Muscle layer of colon (tissue), 2 donors: Measurements from ENCODE around the gene TMPRSS7.

ENCODE experiments used
- H3K27ac ChIP-seq: one replicate; pipeline ENCODE4 v1.7.0; 2013; ENCODE audit warnings: low read depth, mild to moderate bottlenecking, low read length, moderate library complexity
- H3K27me3 ChIP-seq, 2 donors: one replicate each; pipeline ENCODE4 v1.7.0; 2013; ENCODE audit warnings: low read length in 2 of 2, mild to moderate bottlenecking in 2 of 2; ENCODE audit not compliant: insufficient read depth in 2 of 2, control insufficient read depth in 1 of 2
- H3K36me3 ChIP-seq: one replicate; pipeline ENCODE4 v1.7.0; 2013; ENCODE audit warnings: mild to moderate bottlenecking, low read length; ENCODE audit not compliant: insufficient read depth
- H3K4me1 ChIP-seq: one replicate; pipeline ENCODE4 v1.7.0; 2013; ENCODE audit warnings: mild to moderate bottlenecking, low read length; ENCODE audit not compliant: insufficient read depth
- H3K4me3 ChIP-seq, 2 donors: one replicate each; pipeline ENCODE4 v1.7.0; 2013; ENCODE audit warnings: low read length in 2 of 2, low read depth in 1 of 2, mild to moderate bottlenecking in 1 of 2, moderate library complexity in 1 of 2
- H3K9ac ChIP-seq: one replicate; pipeline ENCODE4 v1.7.0; 2013; ENCODE audit warnings: low read length
- H3K9me3 ChIP-seq: one replicate; pipeline ENCODE4 v1.7.0; 2013; ENCODE audit warnings: mild to moderate bottlenecking, low read length
- donor health status: abdominal sarcoma.
- donor health status: Adenocarcinoma of cecum.

Gene TMPRSS7

GRCh38 chr3:112114576-112115160, 80.1 kb downstream of the TMPRSS7 start:
- Histone ChIP-seq H3K9ac (no peak overlapping the region), H3K4me1 (no peaks in the 10 kb centered on the region), H3K27ac (no peak overlapping the region), H3K36me3 (no peaks in the 10 kb centered on the region), H3K27me3 (no peaks in the 10 kb centered on the region), H3K9me3 (no peaks in the 10 kb centered on the region), H3K4me3 (no peak overlapping the region)

- H3K36me3 ChIP-seq: no peaks in the 10 kb centered on the region
- no peak overlapping the region for H3K9ac ChIP-seq
- no peaks in the 10 kb centered on the region for H3K9me3 ChIP-seq
- no peaks in the 10 kb centered on the region for H3K4me1 ChIP-seq
- H3K27ac ChIP-seq: no peak overlapping the region
- H3K4me3 ChIP-seq: no peak overlapping the region
- no peaks in the 10 kb centered on the region for H3K27me3 ChIP-seq
Observed at GRCh38 chr3:112115161-112115739, 80.7 kb downstream of the TMPRSS7 start.

- Histone ChIP-seq H3K36me3 (no peaks in the 10 kb centered on the region), H3K9ac (no peak overlapping the region), H3K4me3 (no peak overlapping the region), H3K9me3 (no peaks in the 10 kb centered on the region), H3K27ac (no peak overlapping the region), H3K4me1 (no peaks in the 10 kb centered on the region), H3K27me3 (no peaks in the 10 kb centered on the region)
Observed at GRCh38 chr3:112115806-112116383, 81.4 kb downstream of the TMPRSS7 start.

- H3K27ac ChIP-seq: no peak overlapping the region
- H3K27me3 ChIP-seq: no peaks in the 10 kb centered on the region
- no peaks in the 10 kb centered on the region for H3K4me1 ChIP-seq
- H3K9me3 ChIP-seq: no peaks in the 10 kb centered on the region
- no peak overlapping the region for H3K9ac ChIP-seq
- H3K36me3 ChIP-seq: no peaks in the 10 kb centered on the region
- no peak overlapping the region for H3K4me3 ChIP-seq
Observed at GRCh38 chr3:112116748-112117186, 82.2 kb downstream of the TMPRSS7 start.

- Histone ChIP-seq H3K9ac (no peak overlapping the region), H3K27ac (no peak overlapping the region), H3K9me3 (no peaks in the 10 kb centered on the region), H3K4me1 (no peaks in the 10 kb centered on the region), H3K36me3 (no peaks in the 10 kb centered on the region), H3K27me3 (no peaks in the 10 kb centered on the region), H3K4me3 (no peak overlapping the region)
Observed at GRCh38 chr3:112117415-112117814, 82.9 kb downstream of the TMPRSS7 start.

GRCh38 chr3:112117841-112118571, 83.5 kb downstream of the TMPRSS7 start:
- Histone ChIP-seq H3K27me3 (no peaks in the 10 kb centered on the region), H3K9me3 (no peaks in the 10 kb centered on the region), H3K36me3 (no peaks in the 10 kb centered on the region), H3K4me3 (no peak overlapping the region), H3K4me1 (no peaks in the 10 kb centered on the region), H3K9ac (no peak overlapping the region), H3K27ac (no peak overlapping the region)

- Histone ChIP-seq H3K4me3 (no peak overlapping the region), H3K27ac (no peak overlapping the region), H3K9me3 (no peaks in the 10 kb centered on the region), H3K36me3 (no peaks in the 10 kb centered on the region), H3K4me1 (no peaks in the 10 kb centered on the region), H3K27me3 (no peaks in the 10 kb centered on the region), H3K9ac (no peak overlapping the region)
Observed at GRCh38 chr3:112119962-112120836, 85.7 kb downstream of the TMPRSS7 start.

- H3K9me3 ChIP-seq: no peaks in the 10 kb centered on the region
- H3K4me1 ChIP-seq: no peaks in the 10 kb centered on the region
Observed at GRCh38 chr3:112121577-112122547, 87.3 kb downstream of the TMPRSS7 start.

GRCh38 chr3:112122870-112123269, 88.3 kb downstream of the TMPRSS7 start:
- Histone ChIP-seq H3K27ac (no peak overlapping the region), H3K9ac (no peak overlapping the region), H3K36me3 (no peaks in the 10 kb centered on the region), H3K9me3 (no peaks in the 10 kb centered on the region), H3K4me3 (no peak overlapping the region), H3K4me1 (no peaks in the 10 kb centered on the region), H3K27me3 (no peaks in the 10 kb centered on the region)

More at GRCh38 chr3:112121577-112122547, 87.3 kb downstream of the TMPRSS7 start:
- Histone ChIP-seq H3K27me3 (no peaks in the 10 kb centered on the region), H3K9ac (no peak overlapping the region), H3K27ac (no peak overlapping the region), H3K4me3 (no peak overlapping the region), H3K36me3 (no peaks in the 10 kb centered on the region)

- Histone ChIP-seq H3K27me3 (no peaks in the 10 kb centered on the region), H3K4me3 (no peak overlapping the region), H3K9me3 (no peaks in the 10 kb centered on the region), H3K9ac (no peak overlapping the region), H3K4me1 (no peaks in the 10 kb centered on the region), H3K27ac (no peak overlapping the region), H3K36me3 (no peaks in the 10 kb centered on the region)
Observed at GRCh38 chr3:112123548-112123947, 89.0 kb downstream of the TMPRSS7 start.
